Glutamatergic neuron (in vitro differentiated cells): Measurements from ENCODE around the gene CTU2. TPM values are rescaled to one million over a fixed set of nuclear protein-coding genes. Genes with fewer than 3 reads are reported as not detected.

Experiments
- DNase-seq: peaks from one replicate; pipeline ENCODE4 v3.0.0; 2022
- H3K27ac Mint-ChIP-seq: one replicate; pipeline ENCODE4 v1.8.0; 2020; ENCODE audit warnings: mild to moderate bottlenecking, mixed read lengths, inconsistent platforms; ENCODE audit not compliant: unreplicated experiment
- H3K27me3 Mint-ChIP-seq: one replicate; pipeline ENCODE4 v1.8.0; 2020; ENCODE audit warnings: mild to moderate bottlenecking, moderate library complexity, mixed read lengths, inconsistent platforms; ENCODE audit not compliant: unreplicated experiment
- H3K36me3 Mint-ChIP-seq: one replicate; pipeline ENCODE4 v1.8.0; 2020; ENCODE audit warnings: mild to moderate bottlenecking, mixed read lengths, inconsistent platforms; ENCODE audit not compliant: unreplicated experiment
- H3K4me1 Mint-ChIP-seq: one replicate; pipeline ENCODE4 v1.8.0; 2020; ENCODE audit warnings: mild to moderate bottlenecking, low read depth, mixed read lengths, inconsistent platforms; ENCODE audit not compliant: unreplicated experiment
- H3K4me3 Mint-ChIP-seq: one replicate; pipeline ENCODE4 v1.8.0; 2020; ENCODE audit warnings: mild to moderate bottlenecking, mixed read lengths, inconsistent platforms; ENCODE audit not compliant: unreplicated experiment
- H3K9me3 Mint-ChIP-seq: one replicate; pipeline ENCODE4 v1.8.0; 2020; ENCODE audit warnings: mild to moderate bottlenecking, moderate library complexity, mixed read lengths, inconsistent platforms; ENCODE audit not compliant: unreplicated experiment
- CTCF ChIP-seq: fragments of 200-600 bp; sonication (generic); IDR thresholded peaks from one replicate; pipeline ENCODE4 v1.5.0; 2021; ENCODE audit not compliant: partially characterized antibody, unreplicated experiment
- total RNA-seq: library from RNA; stranded (reverse); fragmentation: NEBNext Ultra II Directional; extraction: Animal tissue kit (Norgen Biotek cat#: 25700); gene quantifications from one replicate; pipeline ENCODE4 v1.2.1, GENCODE V29; 2021; ENCODE audit not compliant: unreplicated experiment

Gene CTU2
- total RNA-seq, 1 donor from 2014 or later = 32.4 TPM

- TF ChIP-seq CTCF = no peak
- H3K9me3 Mint-ChIP-seq = no peaks in the 10 kb centered on the region
- no peak overlapping the region for H3K27ac Mint-ChIP-seq
- no peak overlapping the region for H3K4me3 Mint-ChIP-seq
- no peak for DNase-seq
- peaks cover 2% of the 10 kb centered on the region for H3K27me3 Mint-ChIP-seq
- H3K36me3 Mint-ChIP-seq = no peaks in the 10 kb centered on the region
- peaks cover 7% of the 10 kb centered on the region for H3K4me1 Mint-ChIP-seq
Measured at GRCh38 chr16:88758227-88758943, 52.1 kb downstream of the CTU2 start.

GRCh38 chr16:88758944-88759244 lies 52.6 kb downstream of the CTU2 start:
- no peak overlapping the region for H3K27ac Mint-ChIP-seq
- H3K4me1 Mint-ChIP-seq = peaks cover 7% of the 10 kb centered on the region
- DNase-seq = no peak
- no peak for TF ChIP-seq CTCF
- no peak overlapping the region for H3K4me3 Mint-ChIP-seq
- no peaks in the 10 kb centered on the region for H3K9me3 Mint-ChIP-seq
- H3K36me3 Mint-ChIP-seq = no peaks in the 10 kb centered on the region
- peaks cover 2% of the 10 kb centered on the region for H3K27me3 Mint-ChIP-seq

GRCh38 chr16:88759245-88759975 lies 53.1 kb downstream of the CTU2 start:
- Mint-ChIP-seq H3K27me3 (peaks cover 2% of the 10 kb centered on the region), H3K9me3 (no peaks in the 10 kb centered on the region), H3K4me1 (peaks cover 7% of the 10 kb centered on the region), H3K4me3 (peak overlapping the region; percentile 38), H3K36me3 (no peaks in the 10 kb centered on the region), H3K27ac (no peak overlapping the region)
- no peak for DNase-seq
- no peak for TF ChIP-seq CTCF

- Mint-ChIP-seq H3K36me3 (no peaks in the 10 kb centered on the region), H3K4me1 (peaks cover 7% of the 10 kb centered on the region), H3K27me3 (peaks cover 2% of the 10 kb centered on the region), H3K4me3 (no peak overlapping the region), H3K27ac (no peak overlapping the region), H3K9me3 (no peaks in the 10 kb centered on the region)
- no peak for DNase-seq
- no peak for TF ChIP-seq CTCF
Measured at GRCh38 chr16:88759976-88760350, 53.7 kb downstream of the CTU2 start.
